SK-N-SH treated with all-trans-retinoic acid at 6 μM for 48 hours (cell line): ENCODE measurements around the gene P2RY8.
"Not testable (repeated sequence)": the region's sequence is repeated elsewhere in the genome, so short reads cannot be mapped to it uniquely, and the experiment has no call there.

Experiments used
- ATAC-seq: fragments of 200-7000 bp; cut with Tn5 transposase; 3 replicates; pipeline ENCODE4 v1.9.1; 2020; ENCODE audit warnings: mild to moderate bottlenecking, moderate library complexity
- ARNTL ChIP-seq: fragments of 450-650 bp; formaldehyde crosslinking; IDR thresholded peaks from 2 replicates; pipeline ENCODE4 v1.5.0; 2020; ENCODE audit warnings: low read depth, mild to moderate bottlenecking, moderate library complexity, borderline replicate concordance
- BACH2 ChIP-seq: fragments of 250-450 bp; sonication (Bioruptor Pico); IDR thresholded peaks from 2 replicates; pipeline ENCODE4 v1.9.0; 2021; ENCODE audit warnings: mild to moderate bottlenecking, borderline replicate concordance
- CSDC2 ChIP-seq: fragments of 250-450 bp; sonication (Bioruptor Pico); IDR thresholded peaks from 2 replicates; pipeline ENCODE4 v1.5.0; 2020; ENCODE audit warnings: mild to moderate bottlenecking, moderate library complexity
- ESRRG ChIP-seq: fragments of 250-450 bp; sonication (Bioruptor Pico); IDR thresholded peaks from 2 replicates; pipeline ENCODE4 v1.6.1; 2021; ENCODE audit warnings: mild to moderate bottlenecking
- GLIS3 ChIP-seq: fragments of 250-450 bp; sonication (Bioruptor Pico); IDR thresholded peaks from 2 replicates; pipeline ENCODE4 v1.5.0; 2020; ENCODE audit warnings: mild to moderate bottlenecking, moderate library complexity
- ISL1 ChIP-seq: fragments of 250-450 bp; sonication (Bioruptor Pico); IDR thresholded peaks from 2 replicates; pipeline ENCODE4 v2.1.2; 2022; ENCODE audit warnings: mild to moderate bottlenecking, moderate library complexity
- OSR1 ChIP-seq: fragments of 250-450 bp; sonication (Bioruptor Pico); IDR thresholded peaks from 2 replicates; pipeline ENCODE4 v1.8.0; 2022; ENCODE audit warnings: moderate library complexity, mild to moderate bottlenecking, inconsistent platforms
- PPARA ChIP-seq: fragments of 250-450 bp; sonication (Bioruptor Pico); IDR thresholded peaks from 2 replicates; pipeline ENCODE4 v1.5.0; 2020; ENCODE audit warnings: mild to moderate bottlenecking, borderline replicate concordance
- RARB ChIP-seq: fragments of 250-450 bp; sonication (Bioruptor Pico); IDR thresholded peaks from 2 replicates; pipeline ENCODE4 v1.8.0; 2021; ENCODE audit warnings: mild to moderate bottlenecking, moderate library complexity
- SNAI2 ChIP-seq: fragments of 250-450 bp; sonication (Bioruptor Pico); IDR thresholded peaks from 2 replicates; pipeline ENCODE4 v1.5.0; 2020; ENCODE audit warnings: mild to moderate bottlenecking, moderate library complexity
- TCF4 ChIP-seq: fragments of 250-450 bp; sonication (Bioruptor Pico); IDR thresholded peaks from 2 replicates; pipeline ENCODE4 v1.8.0; 2021; ENCODE audit warnings: mild to moderate bottlenecking, moderate library complexity, borderline replicate concordance
- TOX ChIP-seq: fragments of 250-450 bp; sonication (Bioruptor Pico); IDR thresholded peaks from 2 replicates; pipeline ENCODE4 v1.8.0; 2021; ENCODE audit warnings: mild to moderate bottlenecking, moderate library complexity, borderline replicate concordance
- ZC3H10 ChIP-seq: fragments of 250-450 bp; sonication (Bioruptor Pico); IDR thresholded peaks from 2 replicates; pipeline ENCODE4 v1.5.1; 2021; ENCODE audit warnings: mild to moderate bottlenecking, moderate library complexity
- ZFP3 ChIP-seq: fragments of 250-450 bp; sonication (Bioruptor Pico); IDR thresholded peaks from 2 replicates; pipeline ENCODE4 v1.5.0; 2020; ENCODE audit warnings: mild to moderate bottlenecking, moderate library complexity
- ZFP30 ChIP-seq: fragments of 450-650 bp; formaldehyde crosslinking; IDR thresholded peaks from 2 replicates; pipeline ENCODE4 v1.5.0; 2022; ENCODE audit warnings: mild to moderate bottlenecking, moderate library complexity
- ZNF565 ChIP-seq: fragments of 450-650 bp; formaldehyde crosslinking; conservative IDR thresholded peaks from 2 replicates; pipeline ENCODE4 v1.5.0; 2020; ENCODE audit warnings: low read depth, mild to moderate bottlenecking, moderate library complexity
- ZNF70 ChIP-seq: fragments of 450-650 bp; formaldehyde crosslinking; IDR thresholded peaks from 2 replicates; pipeline ENCODE4 v1.5.0; 2020; ENCODE audit warnings: mild to moderate bottlenecking, moderate library complexity
- ZNF8 ChIP-seq: fragments of 450-650 bp; formaldehyde crosslinking; IDR thresholded peaks from 2 replicates; pipeline ENCODE4 v1.5.0; 2020; ENCODE audit warnings: mild to moderate bottlenecking, moderate library complexity
- TF ChIP-seq, protein P1 (sequence below): fragments of 250-450 bp; sonication (Bioruptor Pico); IDR thresholded peaks from 2 replicates; pipeline ENCODE4 v1.8.0; 2021; ENCODE audit warnings: low read depth, mild to moderate bottlenecking, moderate library complexity, borderline replicate concordance
- TF ChIP-seq, protein P2 (sequence below): fragments of 250-450 bp; sonication (Bioruptor Pico); IDR thresholded peaks from 2 replicates; pipeline ENCODE4 v1.5.0; 2020; ENCODE audit warnings: mild to moderate bottlenecking, moderate library complexity
- TF ChIP-seq, protein P3 (sequence below): fragments of 250-450 bp; sonication (Bioruptor Pico); IDR thresholded peaks from 2 replicates; pipeline ENCODE4 v1.5.1; 2020; ENCODE audit warnings: low read depth, mild to moderate bottlenecking, moderate library complexity
- TF ChIP-seq, protein P4 (sequence below): fragments of 250-450 bp; sonication (Bioruptor Pico); IDR thresholded peaks from 2 replicates; pipeline ENCODE4 v1.5.1; 2021; ENCODE audit warnings: mild to moderate bottlenecking, moderate library complexity

Gene P2RY8

DNA sequence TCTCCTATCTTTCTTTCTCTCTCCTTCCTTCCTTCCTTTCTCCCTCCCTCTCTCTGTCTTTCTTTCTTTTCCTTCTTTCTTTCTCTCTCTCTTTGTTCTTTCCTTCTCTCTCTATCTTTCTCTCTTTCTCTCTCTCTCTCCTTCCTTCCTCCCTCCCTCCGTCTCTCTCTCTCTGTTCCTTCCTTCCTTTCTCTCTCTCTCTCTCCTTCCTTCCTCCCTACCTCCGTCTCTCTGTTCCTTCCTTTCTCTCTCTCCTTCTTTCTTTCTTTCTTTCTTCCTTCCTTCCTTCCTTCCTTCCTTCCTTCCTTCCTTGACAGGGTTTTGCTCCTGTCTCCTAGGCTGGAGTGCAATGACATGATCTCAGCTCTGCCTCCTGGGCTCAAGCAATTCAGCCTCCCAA is 24.2 kb upstream of the P2RY8 start:
- ATAC-seq, result no peak
- no peak for TF ChIP-seq SNAI2 (CRISPR knock-in tag)
- no peak for TF ChIP-seq CSDC2
- no peak for TF ChIP-seq TOX
- no peak for TF ChIP-seq ZFP30 (CRISPR knock-in tag)
- TF ChIP-seq ESRRG (CRISPR knock-in tag), result no peak
- TF ChIP-seq ZC3H10 (CRISPR knock-in tag), result no peak
- no peak for TF ChIP-seq ZNF565
- TF ChIP-seq BACH2 (CRISPR knock-in tag), result no peak
- TF ChIP-seq OSR1 (CRISPR knock-in tag), result no peak
- TF ChIP-seq RARB (CRISPR knock-in tag), result no peak
- no peak for TF ChIP-seq ARNTL (CRISPR knock-in tag)
- TF ChIP-seq, protein P1, sequence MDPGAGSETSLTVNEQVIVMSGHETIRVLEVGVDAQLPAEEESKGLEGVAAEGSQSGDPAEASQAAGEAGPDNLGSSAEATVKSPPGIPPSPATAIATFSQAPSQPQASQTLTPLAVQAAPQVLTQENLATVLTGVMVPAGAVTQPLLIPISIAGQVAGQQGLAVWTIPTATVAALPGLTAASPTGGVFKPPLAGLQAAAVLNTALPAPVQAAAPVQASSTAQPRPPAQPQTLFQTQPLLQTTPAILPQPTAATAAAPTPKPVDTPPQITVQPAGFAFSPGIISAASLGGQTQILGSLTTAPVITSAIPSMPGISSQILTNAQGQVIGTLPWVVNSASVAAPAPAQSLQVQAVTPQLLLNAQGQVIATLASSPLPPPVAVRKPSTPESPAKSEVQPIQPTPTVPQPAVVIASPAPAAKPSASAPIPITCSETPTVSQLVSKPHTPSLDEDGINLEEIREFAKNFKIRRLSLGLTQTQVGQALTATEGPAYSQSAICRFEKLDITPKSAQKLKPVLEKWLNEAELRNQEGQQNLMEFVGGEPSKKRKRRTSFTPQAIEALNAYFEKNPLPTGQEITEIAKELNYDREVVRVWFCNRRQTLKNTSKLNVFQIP (CRISPR knock-in tag), result no peak
- no peak for TF ChIP-seq PPARA (CRISPR knock-in tag)
- no peak for TF ChIP-seq ZNF70 (CRISPR knock-in tag)
- TF ChIP-seq GLIS3 (CRISPR knock-in tag), result no peak
- TF ChIP-seq, protein P2, sequence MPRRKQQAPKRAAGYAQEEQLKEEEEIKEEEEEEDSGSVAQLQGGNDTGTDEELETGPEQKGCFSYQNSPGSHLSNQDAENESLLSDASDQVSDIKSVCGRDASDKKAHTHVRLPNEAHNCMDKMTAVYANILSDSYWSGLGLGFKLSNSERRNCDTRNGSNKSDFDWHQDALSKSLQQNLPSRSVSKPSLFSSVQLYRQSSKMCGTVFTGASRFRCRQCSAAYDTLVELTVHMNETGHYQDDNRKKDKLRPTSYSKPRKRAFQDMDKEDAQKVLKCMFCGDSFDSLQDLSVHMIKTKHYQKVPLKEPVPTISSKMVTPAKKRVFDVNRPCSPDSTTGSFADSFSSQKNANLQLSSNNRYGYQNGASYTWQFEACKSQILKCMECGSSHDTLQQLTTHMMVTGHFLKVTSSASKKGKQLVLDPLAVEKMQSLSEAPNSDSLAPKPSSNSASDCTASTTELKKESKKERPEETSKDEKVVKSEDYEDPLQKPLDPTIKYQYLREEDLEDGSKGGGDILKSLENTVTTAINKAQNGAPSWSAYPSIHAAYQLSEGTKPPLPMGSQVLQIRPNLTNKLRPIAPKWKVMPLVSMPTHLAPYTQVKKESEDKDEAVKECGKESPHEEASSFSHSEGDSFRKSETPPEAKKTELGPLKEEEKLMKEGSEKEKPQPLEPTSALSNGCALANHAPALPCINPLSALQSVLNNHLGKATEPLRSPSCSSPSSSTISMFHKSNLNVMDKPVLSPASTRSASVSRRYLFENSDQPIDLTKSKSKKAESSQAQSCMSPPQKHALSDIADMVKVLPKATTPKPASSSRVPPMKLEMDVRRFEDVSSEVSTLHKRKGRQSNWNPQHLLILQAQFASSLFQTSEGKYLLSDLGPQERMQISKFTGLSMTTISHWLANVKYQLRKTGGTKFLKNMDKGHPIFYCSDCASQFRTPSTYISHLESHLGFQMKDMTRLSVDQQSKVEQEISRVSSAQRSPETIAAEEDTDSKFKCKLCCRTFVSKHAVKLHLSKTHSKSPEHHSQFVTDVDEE (CRISPR knock-in tag), result no peak
- TF ChIP-seq, protein P3, sequence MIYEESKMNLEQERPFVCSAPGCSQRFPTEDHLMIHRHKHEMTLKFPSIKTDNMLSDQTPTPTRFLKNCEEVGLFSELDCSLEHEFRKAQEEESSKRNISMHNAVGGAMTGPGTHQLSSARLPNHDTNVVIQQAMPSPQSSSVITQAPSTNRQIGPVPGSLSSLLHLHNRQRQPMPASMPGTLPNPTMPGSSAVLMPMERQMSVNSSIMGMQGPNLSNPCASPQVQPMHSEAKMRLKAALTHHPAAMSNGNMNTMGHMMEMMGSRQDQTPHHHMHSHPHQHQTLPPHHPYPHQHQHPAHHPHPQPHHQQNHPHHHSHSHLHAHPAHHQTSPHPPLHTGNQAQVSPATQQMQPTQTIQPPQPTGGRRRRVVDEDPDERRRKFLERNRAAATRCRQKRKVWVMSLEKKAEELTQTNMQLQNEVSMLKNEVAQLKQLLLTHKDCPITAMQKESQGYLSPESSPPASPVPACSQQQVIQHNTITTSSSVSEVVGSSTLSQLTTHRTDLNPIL, result no peak
- no peak for TF ChIP-seq ISL1 (CRISPR knock-in tag)
- TF ChIP-seq, protein P4, sequence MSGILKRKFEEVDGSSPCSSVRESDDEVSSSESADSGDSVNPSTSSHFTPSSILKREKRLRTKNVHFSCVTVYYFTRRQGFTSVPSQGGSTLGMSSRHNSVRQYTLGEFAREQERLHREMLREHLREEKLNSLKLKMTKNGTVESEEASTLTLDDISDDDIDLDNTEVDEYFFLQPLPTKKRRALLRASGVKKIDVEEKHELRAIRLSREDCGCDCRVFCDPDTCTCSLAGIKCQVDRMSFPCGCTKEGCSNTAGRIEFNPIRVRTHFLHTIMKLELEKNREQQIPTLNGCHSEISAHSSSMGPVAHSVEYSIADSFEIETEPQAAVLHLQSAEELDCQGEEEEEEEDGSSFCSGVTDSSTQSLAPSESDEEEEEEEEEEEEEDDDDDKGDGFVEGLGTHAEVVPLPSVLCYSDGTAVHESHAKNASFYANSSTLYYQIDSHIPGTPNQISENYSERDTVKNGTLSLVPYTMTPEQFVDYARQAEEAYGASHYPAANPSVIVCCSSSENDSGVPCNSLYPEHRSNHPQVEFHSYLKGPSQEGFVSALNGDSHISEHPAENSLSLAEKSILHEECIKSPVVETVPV (CRISPR knock-in tag), result no peak
- TF ChIP-seq ZNF8, result no peak

DNA sequence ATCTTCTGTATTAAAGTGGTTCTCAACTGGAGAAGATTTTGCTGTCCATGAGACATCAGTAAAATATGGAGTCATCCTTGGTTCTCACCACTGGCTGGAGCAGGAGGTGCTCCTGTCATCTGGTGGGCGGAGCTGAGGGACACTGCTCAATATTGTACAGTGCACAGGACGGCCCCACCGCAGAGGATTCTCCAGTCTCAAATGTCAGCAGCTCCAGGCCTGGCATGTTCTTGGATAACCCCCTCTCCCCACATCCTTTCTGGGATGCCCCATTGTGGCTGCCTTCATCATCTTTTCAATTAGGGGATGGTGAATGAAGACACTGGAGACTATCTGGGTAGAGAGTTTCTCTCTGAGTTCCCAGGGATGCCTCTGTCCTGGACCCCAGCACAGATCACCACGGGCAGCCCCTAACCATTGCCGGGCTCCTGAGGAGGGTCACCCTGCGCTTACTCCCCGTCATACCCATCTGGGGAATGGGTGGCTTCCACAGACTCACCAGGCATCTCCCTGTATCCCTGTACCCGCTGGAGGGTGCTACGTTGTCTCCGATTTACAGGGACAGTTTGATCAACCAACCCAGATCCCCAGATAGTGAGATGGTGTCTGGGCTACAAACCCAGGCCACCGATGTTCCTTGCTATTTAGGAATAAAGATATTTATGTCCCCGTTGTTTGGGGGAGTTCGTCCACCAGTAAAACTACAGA is 21.9 kb upstream of the P2RY8 start:
- TF ChIP-seq ESRRG (CRISPR knock-in tag) (no peak), ZFP3 (CRISPR knock-in tag) (no peak), TCF4 (no peak), TOX (no peak), PPARA (CRISPR knock-in tag) (no peak), RARB (CRISPR knock-in tag) (no peak)
- TF ChIP-seq, protein P1 (CRISPR knock-in tag), result no peak
- no peak for ATAC-seq

DNA sequence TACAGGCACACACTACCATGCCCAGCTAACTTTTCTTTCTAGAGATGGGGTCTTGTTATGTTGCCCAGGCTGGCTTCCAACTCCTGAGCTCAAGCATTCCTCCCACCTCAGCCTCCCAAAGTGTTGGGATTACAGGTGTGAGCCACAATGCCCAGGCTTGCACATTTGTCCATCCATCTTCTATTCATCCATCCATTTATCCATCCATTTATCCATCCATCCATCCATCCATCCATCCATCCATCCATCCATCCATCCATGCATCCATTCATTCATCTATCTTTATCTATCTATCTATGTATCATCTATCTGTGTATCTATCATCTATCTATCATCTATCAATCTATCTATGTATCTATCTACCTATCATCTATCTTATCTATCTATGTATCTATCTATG is 20.5 kb upstream of the P2RY8 start:
- not testable (repeated sequence) for ATAC-seq
